ENCODE data around the gene IER5. TPM values are rescaled to one million over a fixed set of nuclear protein-coding genes. Genes with fewer than 3 reads are reported as not detected.

The IER5 gene
- total and polyA plus RNA-seq, 9 of the 15 experiments (the other 6 are each of a cell fraction or from before 2014, with no cell fraction given) = 2.4 to 32.1 (median 12.0) TPM

DNA sequence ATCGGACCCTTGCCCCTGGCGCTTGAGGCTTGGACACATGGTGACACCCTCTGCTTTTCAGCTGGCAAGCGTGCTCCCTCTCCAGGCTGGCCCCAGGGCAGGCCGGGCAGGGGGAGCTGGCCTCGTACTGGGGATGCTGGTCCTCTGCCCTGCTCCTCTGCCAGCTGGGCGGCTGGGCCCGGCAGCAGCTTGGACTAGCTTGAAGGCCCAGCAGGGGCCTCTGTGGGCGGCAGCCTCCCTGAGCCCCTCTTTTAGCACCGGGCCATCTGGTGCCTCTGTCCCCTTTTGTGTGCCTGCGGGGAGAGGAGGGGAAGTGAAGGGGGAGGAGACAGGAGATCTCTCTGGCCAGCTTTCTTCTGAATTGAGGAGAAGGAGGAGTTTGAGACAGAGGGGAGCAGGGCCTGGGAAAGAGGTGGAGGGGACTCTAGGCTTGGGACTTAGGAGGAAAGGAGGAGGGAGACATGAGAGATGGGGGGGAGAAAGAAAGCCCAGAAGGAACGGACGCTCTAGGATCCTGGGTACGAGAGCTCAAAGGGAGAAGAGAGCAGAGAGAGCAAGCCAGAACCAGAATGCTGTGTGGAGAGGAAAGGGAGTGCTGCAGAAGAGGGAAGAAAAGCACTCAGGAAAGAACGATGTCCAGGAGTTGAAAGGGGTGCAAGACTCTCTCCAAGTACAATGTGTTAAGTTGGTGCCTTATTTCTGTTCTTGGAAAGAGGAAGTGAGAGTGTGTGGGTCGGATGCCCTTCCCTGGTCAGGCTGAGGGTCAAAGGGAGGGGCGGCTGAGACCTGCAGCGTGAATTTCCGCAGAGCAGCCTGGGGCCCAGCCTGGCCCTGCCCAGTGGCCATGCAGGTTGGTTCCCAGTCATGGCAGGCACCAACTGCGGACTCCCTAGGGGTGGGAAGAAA lies 40.3 kb downstream of the IER5 start (continued):
- TF ChIP-seq CC2D1A (IDR thresholded peaks at IDR 0.05) (peak; percentile 50; the same call in 1 of the 2 replicates), CREM (IDR thresholded peaks at IDR 0.05; ENCODE audit: low read depth) (peak; percentile 49; the same call in 1 of the 2 replicates), FIP1L1 (IDR thresholded peaks at IDR 0.05; ENCODE audit: low read depth, low read length, poor library complexity, severe bottlenecking) (no peak), YY1 (IDR thresholded peaks at IDR 0.05; ENCODE audit: borderline replicate concordance in 1 of 3, control insufficient read depth in 1 of 3, extremely low read depth in 1 of 3, insufficient read depth in 3 of 3, insufficient read length in 1 of 3, insufficient replicate concordance in 2 of 3, low read depth in 1 of 3, low read length in 2 of 3) (peak in 1 of 3 experiments; percentile 16)
- TF ChIP-seq, protein P1, sequence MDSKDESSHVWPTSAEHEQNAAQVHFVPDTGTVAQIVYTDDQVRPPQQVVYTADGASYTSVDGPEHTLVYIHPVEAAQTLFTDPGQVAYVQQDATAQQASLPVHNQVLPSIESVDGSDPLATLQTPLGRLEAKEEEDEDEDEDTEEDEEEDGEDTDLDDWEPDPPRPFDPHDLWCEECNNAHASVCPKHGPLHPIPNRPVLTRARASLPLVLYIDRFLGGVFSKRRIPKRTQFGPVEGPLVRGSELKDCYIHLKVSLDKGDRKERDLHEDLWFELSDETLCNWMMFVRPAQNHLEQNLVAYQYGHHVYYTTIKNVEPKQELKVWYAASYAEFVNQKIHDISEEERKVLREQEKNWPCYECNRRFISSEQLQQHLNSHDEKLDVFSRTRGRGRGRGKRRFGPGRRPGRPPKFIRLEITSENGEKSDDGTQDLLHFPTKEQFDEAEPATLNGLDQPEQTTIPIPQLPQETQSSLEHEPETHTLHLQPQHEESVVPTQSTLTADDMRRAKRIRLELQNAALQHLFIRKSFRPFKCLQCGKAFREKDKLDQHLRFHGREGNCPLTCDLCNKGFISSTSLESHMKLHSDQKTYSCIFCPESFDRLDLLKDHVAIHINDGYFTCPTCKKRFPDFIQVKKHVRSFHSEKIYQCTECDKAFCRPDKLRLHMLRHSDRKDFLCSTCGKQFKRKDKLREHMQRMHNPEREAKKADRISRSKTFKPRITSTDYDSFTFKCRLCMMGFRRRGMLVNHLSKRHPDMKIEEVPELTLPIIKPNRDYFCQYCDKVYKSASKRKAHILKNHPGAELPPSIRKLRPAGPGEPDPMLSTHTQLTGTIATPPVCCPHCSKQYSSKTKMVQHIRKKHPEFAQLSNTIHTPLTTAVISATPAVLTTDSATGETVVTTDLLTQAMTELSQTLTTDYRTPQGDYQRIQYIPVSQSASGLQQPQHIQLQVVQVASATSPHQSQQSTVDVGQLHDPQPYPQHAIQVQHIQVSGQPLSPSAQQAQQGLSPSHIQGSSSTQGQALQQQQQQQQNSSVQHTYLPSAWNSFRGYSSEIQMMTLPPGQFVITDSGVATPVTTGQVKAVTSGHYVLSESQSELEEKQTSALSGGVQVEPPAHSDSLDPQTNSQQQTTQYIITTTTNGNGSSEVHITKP (IDR thresholded peaks at IDR 0.05; ENCODE audit: partially characterized antibody) = peak; percentile 39
